ENCODE data around the gene KIF25. TPM values are rescaled to one million over a fixed set of nuclear protein-coding genes. Genes with fewer than 3 reads are reported as not detected.

Gene KIF25
- total RNA-seq, 1 experiment from 2014 or later = 0.59 TPM

DNA sequence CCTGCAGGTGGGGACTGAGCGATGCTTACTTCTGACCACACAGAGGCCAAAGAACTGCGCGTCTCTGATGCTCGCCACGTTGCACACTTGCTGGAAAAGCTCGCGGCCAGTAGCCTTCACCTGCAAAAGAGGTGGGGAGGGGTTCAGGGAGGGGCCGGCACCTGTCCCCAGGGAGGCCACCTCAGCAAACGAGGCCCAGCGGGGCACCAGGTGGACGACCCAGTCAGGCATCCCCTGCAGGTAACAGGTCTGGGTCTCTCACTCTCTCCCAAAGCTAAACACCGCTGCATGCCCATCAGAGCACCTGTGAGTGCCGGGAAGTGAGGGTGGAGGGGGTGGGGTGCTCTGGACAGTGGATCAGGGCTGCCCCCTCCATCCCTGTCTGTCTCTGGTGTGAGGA is 77.7 kb downstream of the KIF25 start:
- Histone ChIP-seq H3K79me1 (ENCODE audit: insufficient read depth, low read depth, low read length, poor library complexity, severe bottlenecking) (no peaks in the 10 kb centered on the region), H2BK12ac (ENCODE audit: insufficient read length, low read depth, low read length) (no peak overlapping the region), H2AK5ac (ENCODE audit: insufficient read length, low read length) (no peak overlapping the region), H3K14ac (ENCODE audit: insufficient read depth, low read length) (no peak overlapping the region), H2BK5ac (ENCODE audit: insufficient read length, low read length) (no peak overlapping the region), H3K9ac (ENCODE audit: extremely low read depth, insufficient read length, low read length) (no peak overlapping the region), H2BK20ac (ENCODE audit: low read depth, low read length, poor library complexity, severe bottlenecking) (no peak overlapping the region), H4K8ac (replicated peaks; ENCODE audit: insufficient read length, low read depth, low read length) (no peak overlapping the region), H4K20me1 (ENCODE audit: control insufficient read depth, insufficient read depth, insufficient read length) (no peaks in the 10 kb centered on the region), H3K4me1 (ENCODE audit: insufficient read depth, low read length) (no peaks in the 10 kb centered on the region), H3K4ac (ENCODE audit: low read depth, low read length) (no peak overlapping the region), H3K56ac (ENCODE audit: insufficient read length, low read depth, low read length) (no peak overlapping the region), H2BK120ac (ENCODE audit: low read depth, low read length, poor library complexity, severe bottlenecking) (no peak overlapping the region), H3K23me2 (ENCODE audit: insufficient read length, low read depth, low read length, poor library complexity, severe bottlenecking) (no peaks in the 10 kb centered on the region), H4K91ac (ENCODE audit: insufficient read length, low read depth, low read length) (no peak overlapping the region), H3T11ph (ENCODE audit: low read length) (no peak overlapping the region), H3K27me3 (ENCODE audit: insufficient read depth, low read length) (no peaks in the 10 kb centered on the region), H3K18ac (ENCODE audit: insufficient read length, low read depth, low read length) (no peak overlapping the region), H4K5ac (ENCODE audit: insufficient read length, low read depth, low read length) (no peak overlapping the region), H2BK15ac (ENCODE audit: low read depth, low read length) (no peak overlapping the region), H3K9me3 (ENCODE audit: control insufficient read depth, low read depth, low read length) (no peaks in the 10 kb centered on the region), H2AFZ (ENCODE audit: low read length) (no peak overlapping the region), H3K79me2 (ENCODE audit: insufficient read depth, low read length) (no peaks in the 10 kb centered on the region), H3K4me2 (ENCODE audit: insufficient read depth, insufficient read length, low read length) (no peak overlapping the region), H3K23ac (ENCODE audit: insufficient read length, low read depth, low read length) (no peak overlapping the region), H3K27ac (ENCODE audit: insufficient read length, low read depth, low read length) (no peak overlapping the region)
- no peak for DNase-seq
- Mint-ChIP-seq H3K4me1 (peaks cover 7 to 12% of the 10 kb centered on the region in 2 experiments), H3K27me3 (ENCODE audit: low read depth) (peaks cover 3% of the 10 kb centered on the region; the same call in 1 of the 2 replicates), H3K4me3 (no peak overlapping the region), H3K36me3 (ENCODE audit: insufficient read depth in 1 of 3, low read depth in 3 of 3) (no peaks in the 10 kb centered on the region), H3K27ac (no peak overlapping the region), H3K9me3 (no peaks in the 10 kb centered on the region; a peak in 1 of 5 replicates)
- no CpG with 5 or more reads among the region's 13 CpGs for WGBS (ENCODE audit: extremely low coverage, insufficient read length, low lambda C conversion rate)
- TF ChIP-seq CTCF (conservative IDR thresholded peaks at IDR 0.05) = no peak

Data from H9 (cell line).